Activated B cell treated with CpG ODN at 0.5 μM for 24 hours (primary cell): ENCODE data around the gene SIX3. TPM values are rescaled to one million over a fixed set of nuclear protein-coding genes. Genes with fewer than 3 reads are reported as not detected.

Source experiments
- ATAC-seq: fragments of 200-7000 bp; cut with Tn5 transposase; one replicate; pipeline ENCODE4 v1.10.0; 2021; ENCODE audit warnings: low read depth, mild to moderate bottlenecking, moderate library complexity
- CTCF ChIA-PET: fragments of 350-600 bp; sonication (Branson Sonifier 250); formaldehyde crosslinking; loops from one replicate; lab custom pipeline; 2021; ENCODE audit warnings: antibody characterized with exemption; lab: Charles Lee
- POLR2A ChIA-PET: fragments of 350-600 bp; sonication (Branson Sonifier 250); formaldehyde crosslinking; loops from one replicate; lab custom pipeline; 2021; ENCODE audit warnings: antibody characterized with exemption; lab: Charles Lee
- DNase-seq: peaks from one replicate; pipeline ENCODE4 v3.0.0; 2022
- H3K27ac Mint-ChIP-seq: one replicate; pipeline ENCODE4 v1.8.0; 2020; ENCODE audit warnings: mixed read lengths
- H3K27me3 Mint-ChIP-seq: one replicate; pipeline ENCODE4 v1.8.0; 2021; ENCODE audit warnings: mixed read lengths
- H3K36me3 Mint-ChIP-seq: one replicate; pipeline ENCODE4 v1.8.0; 2021; ENCODE audit warnings: low read depth, mixed read lengths
- H3K4me1 Mint-ChIP-seq: one replicate; pipeline ENCODE4 v1.8.0; 2021; ENCODE audit warnings: mixed read lengths
- H3K4me3 Mint-ChIP-seq: one replicate; pipeline ENCODE4 v1.8.0; 2020; ENCODE audit warnings: mild to moderate bottlenecking, mixed read lengths
- H3K9me3 Mint-ChIP-seq: one replicate; pipeline ENCODE4 v1.8.0; 2020; ENCODE audit warnings: mixed read lengths
- intact Hi-C: fragments of 100-400 bp; cut with micrococcal nuclease; formaldehyde crosslinking; loops from one replicate; pipeline ENCODE4 v1.15.1; 2024
- total RNA-seq: library from RNA; stranded (reverse); gene quantifications from 2 replicates; pipeline ENCODE4 v1.2.3, GENCODE V29; 2022
- TF ChIP-seq, protein P1 (sequence below): fragments of 200-600 bp; IDR thresholded peaks from one replicate; pipeline ENCODE4 v1.8.0; 2022; ENCODE audit warnings: antibody characterized with exemption, mild to moderate bottlenecking

The SIX3 gene
- total RNA-seq, 1 donor from 2014 or later, result not detected

- H3K27me3 Mint-ChIP-seq, result peaks cover 74% of the 10 kb centered on the region
- CTCF ChIA-PET, result interaction anchor here (1.4 kb wide), 1 partner anchor 12 kb away, joined by 7 read pairs; no protein-coding TSS in a partner anchor
- POLR2A ChIA-PET, result no interaction called here
- no peak for DNase-seq
- intact Hi-C loops, result loop anchor here (5.0 kb wide), 3 partner anchors 64 to 776 kb away; partner anchors contain the start of genes PPM1B and SIX2
- H3K4me3 Mint-ChIP-seq, result peak overlapping the region; percentile 85
- no peak overlapping the region for H3K27ac Mint-ChIP-seq
- ATAC-seq, result no peak
- TF ChIP-seq, protein P1, sequence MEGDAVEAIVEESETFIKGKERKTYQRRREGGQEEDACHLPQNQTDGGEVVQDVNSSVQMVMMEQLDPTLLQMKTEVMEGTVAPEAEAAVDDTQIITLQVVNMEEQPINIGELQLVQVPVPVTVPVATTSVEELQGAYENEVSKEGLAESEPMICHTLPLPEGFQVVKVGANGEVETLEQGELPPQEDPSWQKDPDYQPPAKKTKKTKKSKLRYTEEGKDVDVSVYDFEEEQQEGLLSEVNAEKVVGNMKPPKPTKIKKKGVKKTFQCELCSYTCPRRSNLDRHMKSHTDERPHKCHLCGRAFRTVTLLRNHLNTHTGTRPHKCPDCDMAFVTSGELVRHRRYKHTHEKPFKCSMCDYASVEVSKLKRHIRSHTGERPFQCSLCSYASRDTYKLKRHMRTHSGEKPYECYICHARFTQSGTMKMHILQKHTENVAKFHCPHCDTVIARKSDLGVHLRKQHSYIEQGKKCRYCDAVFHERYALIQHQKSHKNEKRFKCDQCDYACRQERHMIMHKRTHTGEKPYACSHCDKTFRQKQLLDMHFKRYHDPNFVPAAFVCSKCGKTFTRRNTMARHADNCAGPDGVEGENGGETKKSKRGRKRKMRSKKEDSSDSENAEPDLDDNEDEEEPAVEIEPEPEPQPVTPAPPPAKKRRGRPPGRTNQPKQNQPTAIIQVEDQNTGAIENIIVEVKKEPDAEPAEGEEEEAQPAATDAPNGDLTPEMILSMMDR, result no peak
- no peaks in the 10 kb centered on the region for H3K36me3 Mint-ChIP-seq
- no peaks in the 10 kb centered on the region for H3K9me3 Mint-ChIP-seq
- peaks cover 55% of the 10 kb centered on the region for H3K4me1 Mint-ChIP-seq
These were observed 1.7 kb downstream of the SIX3 start for GRCh38 chr2:44943031-44943692.

DNA sequence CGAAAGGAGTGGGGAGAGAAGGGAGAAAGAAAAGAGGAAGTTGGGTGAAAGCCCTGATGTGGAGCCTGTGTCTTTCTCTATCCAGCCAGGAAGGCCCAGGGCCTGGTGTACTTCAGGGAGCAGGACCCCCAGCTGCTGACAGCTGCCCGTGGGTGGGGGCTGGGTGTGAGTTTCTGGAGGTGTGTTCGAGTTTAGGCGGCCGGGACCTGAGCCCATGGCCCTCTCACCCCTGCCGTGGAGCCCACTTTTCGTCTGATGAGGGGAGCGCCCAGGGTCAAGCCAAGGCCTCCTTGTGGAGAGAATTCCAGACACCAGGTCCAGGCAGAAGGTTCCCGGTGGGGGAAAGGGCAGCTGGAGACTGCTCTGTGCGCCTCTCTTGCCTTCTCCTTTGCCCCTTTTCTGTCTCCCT lies 2.2 kb downstream of the SIX3 start:
- no peak overlapping the region for H3K27ac Mint-ChIP-seq
- H3K4me3 Mint-ChIP-seq, result peak overlapping the region; percentile 85
- H3K36me3 Mint-ChIP-seq, result no peaks in the 10 kb centered on the region
- no peak for DNase-seq
- ChIA-PET CTCF (interaction anchor here (1.4 kb wide), 1 partner anchor 12 kb away, joined by 7 read pairs; no protein-coding TSS in a partner anchor), POLR2A (no interaction called here)
- no peak for ATAC-seq
- H3K27me3 Mint-ChIP-seq, result peaks cover 75% of the 10 kb centered on the region
- intact Hi-C loops, result loop anchor here (5.0 kb wide), 3 partner anchors 64 to 776 kb away; partner anchors contain the start of genes PPM1B and SIX2
- TF ChIP-seq, protein P1, result no peak
- no peaks in the 10 kb centered on the region for H3K9me3 Mint-ChIP-seq
- peaks cover 51% of the 10 kb centered on the region for H3K4me1 Mint-ChIP-seq

- peak overlapping the region; percentile 56 for H3K27ac Mint-ChIP-seq
- TF ChIP-seq, protein P1, result no peak
- peaks cover 55% of the 10 kb centered on the region for H3K4me1 Mint-ChIP-seq
- ATAC-seq, result no peak
- ChIA-PET POLR2A (no interaction called here), CTCF (interaction anchor here (1.4 kb wide), 1 partner anchor 11 kb away, joined by 7 read pairs; no protein-coding TSS in a partner anchor)
- intact Hi-C loops, result loop anchor here (5.0 kb wide), 3 partner anchors 63 to 777 kb away; partner anchors contain the start of genes PPM1B and SIX2
- no peaks in the 10 kb centered on the region for H3K9me3 Mint-ChIP-seq
- no peaks in the 10 kb centered on the region for H3K36me3 Mint-ChIP-seq
- peak overlapping the region; percentile 62 for H3K4me3 Mint-ChIP-seq
- peaks cover 81% of the 10 kb centered on the region for H3K27me3 Mint-ChIP-seq
- DNase-seq, result no peak
These were observed 2.8 kb downstream of the SIX3 start for GRCh38 chr2:44944102-44944951.

DNA sequence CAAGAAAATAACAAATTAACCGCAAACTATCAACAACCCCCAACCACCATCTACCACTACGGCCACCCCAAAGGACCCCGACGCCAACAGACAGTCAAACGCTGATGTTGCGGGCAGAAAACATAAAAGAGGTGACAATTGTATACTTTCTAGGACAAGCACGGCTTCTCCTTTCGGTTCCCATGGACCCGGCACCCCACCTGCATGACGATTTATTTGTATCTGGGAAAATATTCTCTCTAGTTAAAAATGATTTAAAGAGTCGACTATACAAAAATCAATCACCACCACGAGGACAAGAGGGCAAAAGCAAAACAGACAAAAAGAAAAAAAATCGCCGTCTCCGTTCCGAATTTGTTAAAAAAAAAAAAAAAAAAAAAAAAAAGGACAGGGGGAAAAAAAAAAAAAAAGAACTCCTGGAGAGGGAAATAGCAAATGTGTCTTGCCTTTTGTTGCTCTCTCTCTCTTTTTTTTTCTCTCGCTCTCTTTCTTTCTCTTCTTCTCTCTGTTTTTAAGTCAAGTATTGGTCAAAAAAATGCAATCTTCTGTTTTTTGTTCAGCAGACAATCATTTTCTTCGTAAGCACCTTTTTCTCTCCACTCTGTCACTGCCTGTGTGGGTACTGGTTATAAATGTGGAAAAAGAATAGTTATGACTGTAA lies 3.6 kb downstream of the SIX3 start:
- DNase-seq, result no peak
- peak overlapping the region; percentile 56 for H3K27ac Mint-ChIP-seq
- TF ChIP-seq, protein P1, result no peak
- CTCF ChIA-PET, result no interaction called here
- ATAC-seq, result no peak
- H3K4me1 Mint-ChIP-seq, result peaks cover 50% of the 10 kb centered on the region
- POLR2A ChIA-PET, result no interaction called here
- H3K27me3 Mint-ChIP-seq, result peaks cover 76% of the 10 kb centered on the region
- no peaks in the 10 kb centered on the region for H3K36me3 Mint-ChIP-seq
- no peaks in the 10 kb centered on the region for H3K9me3 Mint-ChIP-seq
- peak overlapping the region; percentile 62 for H3K4me3 Mint-ChIP-seq
- intact Hi-C loops, result loop anchor here (5.0 kb wide), 3 partner anchors 62 to 778 kb away; partner anchors contain the start of genes PPM1B and SIX2
